Neural progenitor cell (in vitro differentiated cells): ENCODE data around the gene CCDC174. TPM values are rescaled to one million over a fixed set of nuclear protein-coding genes. Genes with fewer than 3 reads are reported as not detected.

ENCODE experiments used
- DNase-seq: peaks from one replicate; pipeline ENCODE4 v3.0.0-alpha.2; 2016; ENCODE audit warnings: low spot score
- H2AFZ ChIP-seq: fragments of 200-600 bp; sonication (generic); replicated peaks from 2 replicates; pipeline ENCODE4 v1.6.1; 2016; ENCODE audit warnings: antibody characterized with exemption
- H3F3A ChIP-seq: fragments of 200-600 bp; sonication (generic); 2 replicates; pipeline ENCODE4 v1.6.1; 2016; ENCODE audit warnings: antibody characterized with exemption, low read depth
- H3K27ac ChIP-seq: fragments of 200-600 bp; sonication (generic); 2 replicates; pipeline ENCODE4 v1.5.1; 2016; ENCODE audit warnings: mild to moderate bottlenecking
- H3K27me3 ChIP-seq: fragments of 200-600 bp; sonication (generic); 2 replicates; pipeline ENCODE4 v1.6.1; 2016; ENCODE audit warnings: mild to moderate bottlenecking, moderate library complexity
- H3K36me3 ChIP-seq: fragments of 200-600 bp; sonication (generic); 2 replicates; pipeline ENCODE4 v1.5.1; 2016
- H3K4me1 ChIP-seq: fragments of 200-600 bp; sonication (generic); 2 replicates; pipeline ENCODE4 v1.6.1; 2016; ENCODE audit warnings: mixed run types
- H3K4me2 ChIP-seq: fragments of 200-600 bp; sonication (generic); 2 replicates; pipeline ENCODE4 v1.6.1; 2016
- H3K4me3 ChIP-seq: fragments of 200-600 bp; sonication (generic); 2 replicates; pipeline ENCODE4 v1.5.1; 2016
- H3K79me2 ChIP-seq: fragments of 200-600 bp; sonication (generic); 2 replicates; pipeline ENCODE4 v1.6.1; 2016; ENCODE audit warnings: low read depth
- H3K9ac ChIP-seq: fragments of 200-600 bp; sonication (generic); 2 replicates; pipeline ENCODE4 v1.6.1; 2016
- H3K9me3 ChIP-seq: fragments of 200-600 bp; sonication (generic); 2 replicates; pipeline ENCODE4 v1.5.1; 2016; ENCODE audit warnings: low read depth
- H4K20me1 ChIP-seq: fragments of 200-600 bp; sonication (generic); 2 replicates; pipeline ENCODE4 v1.6.1; 2016; ENCODE audit warnings: low read depth
- H3K27ac Mint-ChIP-seq: 3 replicates; pipeline ENCODE4 v1.8.0; 2021; ENCODE audit warnings: mixed read lengths
- H3K27me3 Mint-ChIP-seq: 2 replicates; pipeline ENCODE4 v1.8.0; 2022; ENCODE audit warnings: low read depth, mild to moderate bottlenecking, inconsistent platforms, moderate library complexity, mixed read lengths; ENCODE audit not compliant: insufficient read depth
- H3K36me3 Mint-ChIP-seq: 3 replicates; pipeline ENCODE4 v1.8.0; 2021; ENCODE audit warnings: mixed read lengths
- H3K4me1 Mint-ChIP-seq: 3 replicates; pipeline ENCODE4 v1.8.0; 2021; ENCODE audit warnings: mixed read lengths
- H3K4me3 Mint-ChIP-seq: 3 replicates; pipeline ENCODE4 v1.8.0; 2021; ENCODE audit warnings: mild to moderate bottlenecking, moderate library complexity, mixed read lengths
- H3K9me3 Mint-ChIP-seq: 3 replicates; pipeline ENCODE4 v1.8.0; 2020; ENCODE audit warnings: mixed read lengths
- CTCF ChIP-seq: fragments of 200-600 bp; sonication (generic); IDR thresholded peaks from 2 replicates; pipeline ENCODE4 v1.5.1; 2017; ENCODE audit warnings: antibody characterized with exemption, mild to moderate bottlenecking
- EZH2 ChIP-seq: fragments of 200-600 bp; sonication (generic); IDR thresholded peaks from 2 replicates; pipeline ENCODE4 v1.6.1; 2017; ENCODE audit warnings: antibody characterized with exemption, mild to moderate bottlenecking, moderate library complexity
- EZH2phosphoT487 ChIP-seq: fragments of 200-600 bp; sonication (generic); IDR thresholded peaks from 2 replicates; pipeline ENCODE4 v1.6.1; 2017; ENCODE audit warnings: antibody characterized with exemption
- total RNA-seq: library from RNA; depleted of rRNA; stranded (reverse); fragments of >200 nt; gene quantifications from 2 replicates; pipeline ENCODE4 v1.2.3, GENCODE V29; 2015; ENCODE audit warnings: low replicate concordance

The CCDC174 gene
- total RNA-seq, 1 donor from 2014 or later, result 13.0 TPM

- peaks cover 13% of the 10 kb centered on the region for H3K4me1 Mint-ChIP-seq
- H4K20me1 ChIP-seq, result no peaks in the 10 kb centered on the region
- no peak overlapping the region for H3K27ac ChIP-seq
- H3F3A ChIP-seq, result no peaks in the 10 kb centered on the region
- H3K4me2 ChIP-seq, result no peak overlapping the region
- no peak overlapping the region for H3K4me3 ChIP-seq
- H3K27ac Mint-ChIP-seq, result peak overlapping the region; percentile 63
- H3K27me3 ChIP-seq, result no peaks in the 10 kb centered on the region
- TF ChIP-seq EZH2 (no peak), CTCF (no peak), EZH2phosphoT487 (no peak)
- H2AFZ ChIP-seq, result no peak overlapping the region
- no peaks in the 10 kb centered on the region for H3K36me3 ChIP-seq
- no peaks in the 10 kb centered on the region for H3K9me3 Mint-ChIP-seq
- no peak for DNase-seq
- no peaks in the 10 kb centered on the region for H3K4me1 ChIP-seq
- H3K36me3 Mint-ChIP-seq, result no peaks in the 10 kb centered on the region
- no peaks in the 10 kb centered on the region for H3K79me2 ChIP-seq
- no peaks in the 10 kb centered on the region for H3K9me3 ChIP-seq
- no peak overlapping the region for H3K9ac ChIP-seq
- H3K4me3 Mint-ChIP-seq, result no peak overlapping the region
- H3K27me3 Mint-ChIP-seq, result peaks cover 2% of the 10 kb centered on the region
These were observed 52.2 kb downstream of the CCDC174 start for GRCh38 chr3:14703791-14704190.

- H3K4me3 Mint-ChIP-seq, result peak overlapping the region; percentile 61
- no peak for TF ChIP-seq EZH2phosphoT487
- TF ChIP-seq EZH2, result no peak
- TF ChIP-seq CTCF, result no peak
- Histone ChIP-seq H3K4me2 (no peak overlapping the region), H3K4me3 (no peak overlapping the region), H3K9me3 (no peaks in the 10 kb centered on the region), H3F3A (no peaks in the 10 kb centered on the region), H3K4me1 (no peaks in the 10 kb centered on the region), H3K9ac (no peak overlapping the region), H2AFZ (no peak overlapping the region), H4K20me1 (no peaks in the 10 kb centered on the region), H3K27ac (no peak overlapping the region), H3K27me3 (no peaks in the 10 kb centered on the region), H3K79me2 (no peaks in the 10 kb centered on the region), H3K36me3 (no peaks in the 10 kb centered on the region)
- H3K9me3 Mint-ChIP-seq, result peaks cover 2% of the 10 kb centered on the region
- peaks cover 13% of the 10 kb centered on the region for H3K4me1 Mint-ChIP-seq
- no peak for DNase-seq
- H3K27me3 Mint-ChIP-seq, result peaks cover 2% of the 10 kb centered on the region
- H3K36me3 Mint-ChIP-seq, result no peaks in the 10 kb centered on the region
- H3K27ac Mint-ChIP-seq, result peak overlapping the region; percentile 54
These were observed 54.5 kb downstream of the CCDC174 start for GRCh38 chr3:14706096-14706495.

DNA sequence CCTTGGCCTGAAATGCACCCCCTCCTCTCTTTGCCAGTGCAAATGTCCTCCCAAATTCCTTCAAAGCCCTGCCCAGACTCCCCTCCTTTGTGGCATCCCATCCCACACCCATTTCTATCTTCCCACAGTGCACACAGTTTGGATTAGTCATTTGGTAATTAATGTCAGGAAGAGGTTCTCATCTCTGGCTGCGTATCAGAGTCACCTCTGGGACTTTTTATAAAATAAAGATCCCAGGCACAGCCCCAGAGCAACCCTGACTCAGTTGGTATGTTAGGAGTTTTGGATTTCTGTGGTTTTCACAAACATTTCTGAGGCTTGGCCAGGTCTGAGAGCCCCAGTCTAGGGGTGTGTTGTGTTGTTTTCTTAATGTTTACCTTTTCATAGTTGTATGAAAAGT, 65.0 kb downstream of the CCDC174 start:
- Mint-ChIP-seq H3K36me3 (no peaks in the 10 kb centered on the region), H3K27me3 (peaks cover 7% of the 10 kb centered on the region)

More for the DNA sequence above, 65.0 kb downstream of the CCDC174 start:
- peaks cover 4% of the 10 kb centered on the region for H3K9me3 Mint-ChIP-seq
- Histone ChIP-seq H3K36me3 (no peaks in the 10 kb centered on the region), H3K4me2 (no peak overlapping the region), H3K79me2 (no peaks in the 10 kb centered on the region), H2AFZ (no peak overlapping the region), H3K4me3 (no peak overlapping the region), H3K27ac (no peak overlapping the region), H3K27me3 (peaks cover 36% of the 10 kb centered on the region), H3K9ac (no peak overlapping the region), H3K4me1 (no peaks in the 10 kb centered on the region), H4K20me1 (no peaks in the 10 kb centered on the region), H3F3A (no peaks in the 10 kb centered on the region), H3K9me3 (no peaks in the 10 kb centered on the region)
- no peaks in the 10 kb centered on the region for H3K4me1 Mint-ChIP-seq
- no peak overlapping the region for H3K27ac Mint-ChIP-seq
- H3K4me3 Mint-ChIP-seq, result no peak overlapping the region
- DNase-seq, result no peak
- no peak for TF ChIP-seq CTCF
- TF ChIP-seq EZH2, result no peak
- no peak for TF ChIP-seq EZH2phosphoT487
